Esophagus muscularis mucosa (tissue), 4 donors: ENCODE data around the gene IL23R. TPM values are rescaled to one million over a fixed set of nuclear protein-coding genes. Genes with fewer than 3 reads are reported as not detected.

ENCODE experiments used
- DNase-seq: peaks from one replicate; pipeline ENCODE4 v3.0.0-alpha.2; 2017; ENCODE audit errors: extremely low spot score
- H3K27ac ChIP-seq, 4 donors: fragments of 200-600 bp; sonication (generic); replicated peaks in 1 of 4; 1 replicate in 3 of 4; 2 replicates in 1 of 4; pipeline ENCODE4 v1.5.1; 2016 to 2019; ENCODE audit warnings: mild to moderate bottlenecking in 1 of 4
- H3K27me3 ChIP-seq, 4 donors: fragments of 200-600 bp; sonication (generic); one replicate each; pipeline versions ENCODE4 v1.5.1 to v1.6.0; 2016 to 2019
- H3K36me3 ChIP-seq, 4 donors: fragments of 200-600 bp; sonication (generic); one replicate each; pipeline ENCODE4 v1.5.1; 2016 to 2019
- H3K4me1 ChIP-seq, 4 donors: fragments of 200-600 bp; sonication (generic); one replicate each; pipeline ENCODE4 v1.5.1; 2016 to 2019
- H3K4me3 ChIP-seq, 4 donors: fragments of 200-600 bp; sonication (generic); 1 replicate in 2 of 4; 2 replicates in 2 of 4; pipeline ENCODE4 v1.5.1; 2016 to 2019; ENCODE audit warnings: mild to moderate bottlenecking in 4 of 4, moderate library complexity in 1 of 4
- H3K9me3 ChIP-seq, 4 donors: fragments of 200-600 bp; sonication (generic); 1 replicate in 3 of 4; 2 replicates in 1 of 4; pipeline ENCODE4 v1.5.1; 2016 to 2019
- CTCF ChIP-seq, 3 experiments: fragments of 200-600 bp in 2 of 3; fragments of 450-650 bp in 1 of 3; sonication (generic) in 2 of 3; IDR thresholded peaks; one replicate each; pipeline ENCODE4 v1.5.1; 2017 to 2019; ENCODE audit warnings: antibody characterized with exemption in 3 of 3, mild to moderate bottlenecking in 2 of 3, moderate library complexity in 1 of 3
- EP300 ChIP-seq: sonication (generic); formaldehyde crosslinking; IDR thresholded peaks from one replicate; pipeline ENCODE4 v1.6.1; 2017; ENCODE audit warnings: antibody characterized with exemption
- POLR2A ChIP-seq: fragments of 450-650 bp; IDR thresholded peaks from one replicate; pipeline ENCODE4 v1.6.1; 2017; ENCODE audit warnings: antibody characterized with exemption, moderate library complexity, mild to moderate bottlenecking, low read depth
- POLR2AphosphoS5 ChIP-seq, 2 donors: sonication (generic); formaldehyde crosslinking; IDR thresholded peaks; one replicate each; pipeline ENCODE4 v1.6.1; 2017; ENCODE audit warnings: antibody characterized with exemption in 2 of 2
- WGBS: methylation state at CpG from one replicate; pipeline ENCODE4 v1.1.5; 2018; 5-methylcytosine and 5-hydroxymethylcytosine counted together
- intact Hi-C: fragments of 100-400 bp; cut with DNase I; formaldehyde crosslinking; loops from one replicate; pipeline ENCODE4 v1.15.1; 2023
- total RNA-seq, 4 donors: library from RNA; depleted of rRNA; stranded (reverse); fragments of >200 nt; gene quantifications; one replicate each; pipeline versions ENCODE4 v1.1.0 to v1.2.1, GENCODE V29; 2016

The IL23R gene
- not detected for total RNA-seq

- DNase-seq, result no peak
- intact Hi-C loops, result no loop called here
- H3K36me3 ChIP-seq, result no peaks in the 10 kb centered on the region
- H3K27me3 ChIP-seq, result no peaks in the 10 kb centered on the region
- 66% methylated on average over 4 of the region's 4 CpGs for WGBS
- no peak within 1 kb of the TSS for H3K27ac ChIP-seq
- no peaks in the 10 kb centered on the region for H3K9me3 ChIP-seq
- no peaks in the 10 kb centered on the region for H3K4me1 ChIP-seq
- no peak for TF ChIP-seq POLR2AphosphoS5 (IDR thresholded peaks at IDR 0.05)
- no peak for TF ChIP-seq CTCF (IDR thresholded peaks at IDR 0.05)
- no peak for TF ChIP-seq EP300
- no peak for TF ChIP-seq POLR2A
- H3K4me3 ChIP-seq, result no peak within 1 kb of the TSS
Observed at GRCh38 chr1:67166196-67166595, at the start of gene IL23R. TSS of gene IL23R (plus strand) at chr1:67166454. CDS start at chr1:67168121, 1,667 bp downstream.

- Histone ChIP-seq H3K4me1 (no peaks in the 10 kb centered on the region), H3K4me3 (no peak overlapping the region), H3K36me3 (no peaks in the 10 kb centered on the region), H3K9me3 (peaks cover 0 to 12% (median 4%) of the 10 kb centered on the region in 4 donors), H3K27ac (no peak overlapping the region), H3K27me3 (no peaks in the 10 kb centered on the region)
- intact Hi-C loops, result no loop called here
- TF ChIP-seq POLR2A (no peak), POLR2AphosphoS5 (IDR thresholded peaks at IDR 0.05) (no peak), CTCF (IDR thresholded peaks at IDR 0.05) (no peak), EP300 (no peak)
- no peak for DNase-seq
Observed at GRCh38 chr1:67118191-67118590, 48.1 kb upstream of the IL23R start.

DNA sequence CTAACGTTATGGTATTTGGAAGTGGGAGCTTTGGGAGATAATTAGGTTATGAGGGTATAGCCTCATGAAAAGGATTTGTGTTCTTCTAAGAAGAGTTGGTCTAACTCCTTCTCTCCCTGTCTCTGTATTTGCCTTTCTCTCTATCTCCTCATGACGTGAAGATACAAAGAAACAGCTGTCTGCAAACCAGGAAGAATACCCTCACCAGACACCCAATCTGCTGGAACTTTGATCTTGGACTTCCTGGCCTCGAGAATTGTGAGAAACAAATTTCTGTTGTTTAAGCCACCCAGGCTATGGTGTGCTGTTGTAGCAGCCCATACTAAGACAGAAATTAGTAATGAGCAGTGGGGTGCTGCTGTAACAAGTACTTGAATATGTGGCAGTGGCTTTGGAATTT is 47.6 kb upstream of the IL23R start:
- DNase-seq, result no peak
- 40% methylated on average over 3 of the region's 3 CpGs for WGBS
- H3K4me3 ChIP-seq, result no peak overlapping the region
- peaks cover 0 to 7% (median 3%) of the 10 kb centered on the region in 4 donors for H3K9me3 ChIP-seq
- TF ChIP-seq POLR2AphosphoS5 (IDR thresholded peaks at IDR 0.05), result no peak
- no peak for TF ChIP-seq EP300
- no peak for TF ChIP-seq CTCF (IDR thresholded peaks at IDR 0.05)
- TF ChIP-seq POLR2A, result no peak
- intact Hi-C loops, result no loop called here
- no peaks in the 10 kb centered on the region for H3K27me3 ChIP-seq
- H3K4me1 ChIP-seq, result no peaks in the 10 kb centered on the region
- no peaks in the 10 kb centered on the region for H3K36me3 ChIP-seq
- no peak overlapping the region for H3K27ac ChIP-seq

DNA sequence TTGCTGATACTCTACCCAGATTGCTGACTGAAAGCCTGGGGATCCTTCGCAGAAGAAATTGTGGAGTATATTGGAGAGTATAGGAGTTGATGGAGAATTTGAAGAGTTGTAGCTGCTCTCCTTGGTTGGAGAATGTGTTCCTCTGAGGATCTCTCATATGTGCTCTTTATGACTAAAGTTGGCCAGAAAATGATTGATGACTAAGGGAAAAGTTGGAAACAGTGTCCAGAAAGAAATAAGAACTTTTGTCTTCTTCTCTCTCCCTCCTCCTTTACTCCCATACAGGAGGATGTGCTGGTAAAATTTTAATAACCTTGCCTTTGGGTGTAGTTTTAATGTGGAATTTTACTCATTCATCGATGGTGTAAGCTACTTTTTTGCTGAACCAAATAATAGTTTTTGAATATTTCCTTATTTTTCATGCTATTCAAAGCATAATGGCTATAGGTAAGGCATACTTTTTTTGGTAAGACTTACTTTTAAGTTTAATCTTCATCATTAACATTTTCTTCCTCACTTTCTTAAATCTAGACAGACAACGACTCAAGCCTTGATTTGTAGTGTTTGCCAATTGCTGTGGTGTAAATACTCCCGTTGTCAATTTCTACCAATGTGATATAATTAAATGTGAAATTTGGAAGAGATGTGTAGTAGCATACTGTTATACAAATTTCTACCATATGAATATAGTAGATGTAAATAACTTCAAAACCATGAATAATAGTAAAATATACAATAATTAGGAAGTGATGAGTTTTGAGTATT is 45.2 kb upstream of the IL23R start:
- H3K4me3 ChIP-seq, result no peak overlapping the region
- H3K36me3 ChIP-seq, result no peaks in the 10 kb centered on the region
- H3K9me3 ChIP-seq, result no peaks in the 10 kb centered on the region
- H3K27me3 ChIP-seq, result no peaks in the 10 kb centered on the region
- no peaks in the 10 kb centered on the region for H3K4me1 ChIP-seq
- intact Hi-C loops, result no loop called here
- no peak for TF ChIP-seq CTCF (IDR thresholded peaks at IDR 0.05)
- whole genome bisulfite sequencing, result 78% methylated on average over 4 of the region's 4 CpGs
- H3K27ac ChIP-seq, result no peak overlapping the region
- no peak for DNase-seq

DNA sequence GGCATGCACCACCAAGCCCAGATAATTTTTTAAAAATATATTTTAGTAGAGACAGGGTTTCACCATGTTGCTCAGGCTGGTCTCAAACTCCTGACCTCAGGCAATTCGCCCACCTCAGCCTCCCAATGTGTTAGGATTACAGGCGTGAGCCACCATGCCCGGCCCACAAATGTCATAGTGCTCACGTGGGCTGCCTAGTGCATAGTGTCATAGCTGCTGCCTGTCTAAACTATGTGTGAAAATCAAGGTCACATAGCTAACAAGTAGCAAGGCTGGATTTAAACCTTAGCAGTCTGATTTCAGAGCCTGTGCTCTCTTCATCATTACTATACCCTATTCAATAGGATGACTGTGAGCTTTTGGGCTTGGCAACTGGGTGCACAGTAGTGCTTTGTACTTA is 41.8 kb upstream of the IL23R start:
- intact Hi-C loops, result no loop called here
- H3K27me3 ChIP-seq, result no peaks in the 10 kb centered on the region
- WGBS, result 100% methylated on average over 1 of the region's 4 CpGs
- no peaks in the 10 kb centered on the region for H3K36me3 ChIP-seq
- no peaks in the 10 kb centered on the region for H3K4me1 ChIP-seq
- no peaks in the 10 kb centered on the region for H3K9me3 ChIP-seq
- DNase-seq, result no peak
- no peak overlapping the region for H3K27ac ChIP-seq
- H3K4me3 ChIP-seq, result no peak overlapping the region
- TF ChIP-seq EP300 (no peak), POLR2A (no peak)
